Hepatocyte (in vitro differentiated cells): Measurements from ENCODE around the gene MAN1C1.

Experiments
- CTCF ChIP-seq: fragments of 200-600 bp; sonication (generic); IDR thresholded peaks from 2 replicates; pipeline ENCODE4 v1.5.1; 2016; ENCODE audit warnings: antibody characterized with exemption, mild to moderate bottlenecking; ENCODE audit not compliant: poor library complexity
- EZH2phosphoT487 ChIP-seq: fragments of 200-600 bp; sonication (generic); IDR thresholded peaks from one replicate; pipeline ENCODE4 v1.6.1; 2018; ENCODE audit warnings: antibody characterized with exemption, mild to moderate bottlenecking, low read depth, moderate library complexity; ENCODE audit not compliant: unreplicated experiment, severe bottlenecking

DNA sequence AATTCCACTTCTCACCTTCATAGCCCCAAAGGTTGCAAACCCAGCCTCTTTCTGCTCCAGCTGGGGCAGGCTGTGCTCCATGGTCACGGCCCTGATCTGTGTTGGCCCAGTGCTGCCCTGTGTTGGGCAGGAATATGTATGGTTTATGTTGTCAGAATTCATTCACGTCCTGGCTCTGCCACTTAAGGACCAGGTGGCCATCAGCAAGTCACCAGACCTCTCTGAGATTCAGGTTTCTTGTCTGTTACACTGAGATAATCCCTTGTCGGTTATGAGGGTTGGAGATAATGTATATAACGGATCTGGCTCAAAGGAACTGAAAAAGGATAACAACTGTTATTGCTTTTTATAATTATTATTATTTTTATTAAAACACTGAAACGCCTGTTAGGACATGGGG lies 144.3 kb downstream of the MAN1C1 start:
- no peak for TF ChIP-seq CTCF
- TF ChIP-seq EZH2phosphoT487: no peak
